Loucy (cell line): ENCODE results near the gene FLRT1.

ENCODE experiments used
- H2AFZ ChIP-seq: fragments of 200-600 bp; sonication (generic); 2 replicates; pipeline ENCODE4 v1.6.0; 2016; ENCODE audit warnings: antibody characterized with exemption, mild to moderate bottlenecking, low read length, moderate library complexity
- H3F3A ChIP-seq: fragments of 200-600 bp; 2 replicates; pipeline ENCODE4 v1.6.0; 2016; ENCODE audit warnings: antibody characterized with exemption, low read depth, mild to moderate bottlenecking
- H3K27me3 ChIP-seq: fragments of 200-600 bp; sonication (generic); 2 replicates; pipeline ENCODE4 v1.6.1; 2014; ENCODE audit warnings: low read length, mild to moderate bottlenecking; ENCODE audit not compliant: insufficient read depth, poor library complexity, severe bottlenecking
- H3K36me3 ChIP-seq: fragments of 200-600 bp; sonication (generic); 2 replicates; pipeline ENCODE4 v1.6.1; 2016; ENCODE audit warnings: low read length; ENCODE audit not compliant: insufficient read depth
- H3K4me1 ChIP-seq: fragments of 200-600 bp; sonication (generic); 2 replicates; pipeline ENCODE4 v1.5.1; 2014; ENCODE audit warnings: low read length, mild to moderate bottlenecking; ENCODE audit not compliant: insufficient read depth, poor library complexity, severe bottlenecking
- H3K4me2 ChIP-seq: fragments of 200-600 bp; sonication (generic); 2 replicates; pipeline ENCODE4 v1.6.0; 2014; ENCODE audit warnings: antibody characterized with exemption, low read length, low read depth, mild to moderate bottlenecking; ENCODE audit not compliant: poor library complexity, severe bottlenecking
- H3K4me3 ChIP-seq: fragments of 200-600 bp; sonication (generic); 2 replicates; pipeline ENCODE4 v1.5.1; 2014; ENCODE audit warnings: low read length, mild to moderate bottlenecking, mixed read lengths; ENCODE audit not compliant: poor library complexity, severe bottlenecking
- H3K79me2 ChIP-seq: fragments of 200-600 bp; sonication (generic); 2 replicates; pipeline ENCODE4 v1.6.1; 2014; ENCODE audit warnings: low read length; ENCODE audit not compliant: insufficient read depth
- H3K9ac ChIP-seq: fragments of 200-600 bp; sonication (generic); 2 replicates; pipeline ENCODE4 v1.6.0; 2014; ENCODE audit warnings: mild to moderate bottlenecking, low read depth, low read length, moderate library complexity; ENCODE audit not compliant: poor library complexity, severe bottlenecking
- H3K9me2 ChIP-seq: fragments of 200-600 bp; sonication (generic); replicated peaks from 2 replicates; pipeline ENCODE4 v1.6.1; 2016; ENCODE audit warnings: low read depth, low read length, mixed read lengths
- H3K9me3 ChIP-seq: fragments of 200-600 bp; sonication (generic); 2 replicates; pipeline ENCODE4 v1.6.1; 2014; ENCODE audit warnings: mild to moderate bottlenecking, antibody characterized with exemption, low read length, low read depth; ENCODE audit not compliant: insufficient read depth
- H4K20me1 ChIP-seq: fragments of 200-600 bp; sonication (generic); 2 replicates; pipeline ENCODE4 v1.6.0; 2014; ENCODE audit warnings: antibody characterized with exemption, low read length, mild to moderate bottlenecking; ENCODE audit not compliant: insufficient read depth, poor library complexity, severe bottlenecking
- CTCF ChIP-seq: fragments of 200-600 bp; sonication (generic); conservative IDR thresholded peaks from 2 replicates; pipeline ENCODE4 v1.5.1; 2014; ENCODE audit warnings: mild to moderate bottlenecking, antibody characterized with exemption, low read length
- EZH2phosphoT487 ChIP-seq: fragments of 200-600 bp; IDR thresholded peaks from 2 replicates; pipeline ENCODE4 v1.6.1; 2018; ENCODE audit warnings: antibody characterized with exemption, mild to moderate bottlenecking, moderate library complexity, borderline replicate concordance

The FLRT1 gene

GRCh38 chr11:64042301-64042700 lies 6.6 kb downstream of the FLRT1 start:
- Histone ChIP-seq H3K9me2 (no peaks in the 10 kb centered on the region), H3K4me3 (no peak overlapping the region), H3K9ac (no peak overlapping the region), H2AFZ (no peak overlapping the region), H3K79me2 (no peaks in the 10 kb centered on the region), H3K36me3 (no peaks in the 10 kb centered on the region), H3K4me2 (no peak overlapping the region), H3K9me3 (no peaks in the 10 kb centered on the region), H3F3A (no peaks in the 10 kb centered on the region), H3K4me1 (no peaks in the 10 kb centered on the region), H4K20me1 (no peaks in the 10 kb centered on the region), H3K27me3 (no peaks in the 10 kb centered on the region)
- TF ChIP-seq EZH2phosphoT487 (no peak), CTCF (no peak)

GRCh38 chr11:64043545-64043944 lies 7.8 kb downstream of the FLRT1 start:
- no peak overlapping the region for H2AFZ ChIP-seq
- H3K4me3 ChIP-seq: no peak overlapping the region
- no peaks in the 10 kb centered on the region for H3F3A ChIP-seq
- no peaks in the 10 kb centered on the region for H3K9me3 ChIP-seq
- no peaks in the 10 kb centered on the region for H3K4me1 ChIP-seq
- TF ChIP-seq EZH2phosphoT487 (no peak), CTCF (no peak)
- H3K36me3 ChIP-seq: no peaks in the 10 kb centered on the region
- H3K9ac ChIP-seq: no peak overlapping the region
- no peaks in the 10 kb centered on the region for H4K20me1 ChIP-seq
- H3K27me3 ChIP-seq: no peaks in the 10 kb centered on the region
- no peaks in the 10 kb centered on the region for H3K79me2 ChIP-seq
- H3K4me2 ChIP-seq: no peak overlapping the region
- H3K9me2 ChIP-seq: no peaks in the 10 kb centered on the region

- H3K9ac ChIP-seq: no peak overlapping the region
- no peak overlapping the region for H3K4me2 ChIP-seq
- H3K36me3 ChIP-seq: no peaks in the 10 kb centered on the region
- no peaks in the 10 kb centered on the region for H3K9me3 ChIP-seq
- H3F3A ChIP-seq: no peaks in the 10 kb centered on the region
- no peak overlapping the region for H3K4me3 ChIP-seq
- no peaks in the 10 kb centered on the region for H3K27me3 ChIP-seq
- H4K20me1 ChIP-seq: no peaks in the 10 kb centered on the region
- H3K79me2 ChIP-seq: no peaks in the 10 kb centered on the region
- TF ChIP-seq EZH2phosphoT487: no peak
- TF ChIP-seq CTCF: no peak
- H3K4me1 ChIP-seq: no peaks in the 10 kb centered on the region
- H2AFZ ChIP-seq: no peak overlapping the region
- no peaks in the 10 kb centered on the region for H3K9me2 ChIP-seq
Observed at GRCh38 chr11:64044730-64045393, 9.1 kb downstream of the FLRT1 start.
